ENCODE results near the gene REC8. TPM values are rescaled to one million over a fixed set of nuclear protein-coding genes. Genes with fewer than 3 reads are reported as not detected.
A peak's percentile ranks its signal among the peaks of the same experiment; 100 is the strongest.

REC8 gene
- total and polyA plus RNA-seq, 11 donors, result 0.32 to 25.3 (median 4.4) TPM

DNA sequence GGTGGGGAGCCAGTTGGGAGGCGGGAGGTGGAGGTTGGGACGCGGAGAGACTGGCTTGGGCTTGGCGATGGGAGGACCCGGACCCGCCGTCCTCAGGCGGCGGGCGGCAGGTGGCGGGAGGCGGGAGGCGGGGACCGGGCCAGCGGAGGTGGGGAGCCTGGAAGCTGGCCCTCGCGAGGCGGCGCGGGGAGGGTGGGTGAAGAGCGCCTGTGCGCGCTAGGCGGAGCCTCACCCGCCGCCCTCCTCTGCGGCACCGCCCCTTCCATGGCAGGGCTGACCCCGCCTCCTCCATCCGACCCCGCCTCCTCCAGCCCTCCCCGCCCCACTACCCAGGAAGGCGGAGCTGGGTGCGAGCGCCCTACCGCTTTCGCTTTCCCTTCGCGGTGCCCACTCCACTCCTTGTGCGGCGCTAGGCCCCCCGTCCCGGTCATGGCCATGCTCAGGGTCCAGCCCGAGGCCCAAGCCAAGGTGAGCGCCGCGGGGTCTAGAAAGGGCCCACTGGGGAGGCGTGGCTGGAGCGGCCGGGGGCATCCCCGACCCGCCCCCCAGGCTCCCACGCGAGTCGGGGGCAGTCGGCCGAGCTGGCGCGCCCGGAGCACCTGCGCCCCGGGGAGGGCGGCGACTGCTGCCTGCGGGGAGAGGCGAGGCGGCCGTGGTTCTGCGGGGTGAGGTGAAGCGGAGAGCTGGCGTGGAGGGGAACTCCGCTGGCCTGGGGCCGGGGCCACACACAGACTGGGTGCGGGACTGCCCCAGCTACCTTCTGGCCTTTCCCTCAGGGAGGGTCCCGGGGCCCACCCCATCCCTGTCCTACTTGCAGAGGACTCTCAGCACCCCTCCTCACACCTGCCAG lies 35.8 kb upstream of the REC8 start, which contains the start of gene PSME1:
PSME1 (plus strand) TSS at position 361 of the 850 bp plus-strand sequence; CDS start at position 430, 69 bp downstream.
- peak within 1 kb of the TSS; percentile 67 to 99 (median 94) for H3K27ac ChIP-seq
- ATAC-seq (peak; percentile 83 to 94 (median 92)), DNase-seq (peak; percentile 95 to 97 (median 96))
- WGBS, 4 donors, result 0 to 1% (median 0%) methylated on average over 1 to 75 of the region's 75 CpGs
- H3K27me3 ChIP-seq, result no peaks in the 10 kb centered on the region
- intact Hi-C loops (cut with DNase I), result no loop called here
- peaks cover 0 to 31% (median 27%) of the 10 kb centered on the region in 9 donors for H3K36me3 ChIP-seq
- TF ChIP-seq, protein P1, sequence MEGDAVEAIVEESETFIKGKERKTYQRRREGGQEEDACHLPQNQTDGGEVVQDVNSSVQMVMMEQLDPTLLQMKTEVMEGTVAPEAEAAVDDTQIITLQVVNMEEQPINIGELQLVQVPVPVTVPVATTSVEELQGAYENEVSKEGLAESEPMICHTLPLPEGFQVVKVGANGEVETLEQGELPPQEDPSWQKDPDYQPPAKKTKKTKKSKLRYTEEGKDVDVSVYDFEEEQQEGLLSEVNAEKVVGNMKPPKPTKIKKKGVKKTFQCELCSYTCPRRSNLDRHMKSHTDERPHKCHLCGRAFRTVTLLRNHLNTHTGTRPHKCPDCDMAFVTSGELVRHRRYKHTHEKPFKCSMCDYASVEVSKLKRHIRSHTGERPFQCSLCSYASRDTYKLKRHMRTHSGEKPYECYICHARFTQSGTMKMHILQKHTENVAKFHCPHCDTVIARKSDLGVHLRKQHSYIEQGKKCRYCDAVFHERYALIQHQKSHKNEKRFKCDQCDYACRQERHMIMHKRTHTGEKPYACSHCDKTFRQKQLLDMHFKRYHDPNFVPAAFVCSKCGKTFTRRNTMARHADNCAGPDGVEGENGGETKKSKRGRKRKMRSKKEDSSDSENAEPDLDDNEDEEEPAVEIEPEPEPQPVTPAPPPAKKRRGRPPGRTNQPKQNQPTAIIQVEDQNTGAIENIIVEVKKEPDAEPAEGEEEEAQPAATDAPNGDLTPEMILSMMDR (IDR thresholded peaks at IDR 0.05), result peak in 3 of 12 donors; percentile 21 to 26 (median 22)
- TF ChIP-seq POLR2A (IDR thresholded peaks at IDR 0.05), result peak in 1 of 2 donors; percentile 79
- H3K9me3 ChIP-seq, result no peaks in the 10 kb centered on the region
- peak within 1 kb of the TSS; percentile 64 to 100 (median 94) for H3K4me3 ChIP-seq
- peaks cover 3 to 75% (median 44%) of the 10 kb centered on the region in 12 donors for H3K4me1 ChIP-seq

DNA sequence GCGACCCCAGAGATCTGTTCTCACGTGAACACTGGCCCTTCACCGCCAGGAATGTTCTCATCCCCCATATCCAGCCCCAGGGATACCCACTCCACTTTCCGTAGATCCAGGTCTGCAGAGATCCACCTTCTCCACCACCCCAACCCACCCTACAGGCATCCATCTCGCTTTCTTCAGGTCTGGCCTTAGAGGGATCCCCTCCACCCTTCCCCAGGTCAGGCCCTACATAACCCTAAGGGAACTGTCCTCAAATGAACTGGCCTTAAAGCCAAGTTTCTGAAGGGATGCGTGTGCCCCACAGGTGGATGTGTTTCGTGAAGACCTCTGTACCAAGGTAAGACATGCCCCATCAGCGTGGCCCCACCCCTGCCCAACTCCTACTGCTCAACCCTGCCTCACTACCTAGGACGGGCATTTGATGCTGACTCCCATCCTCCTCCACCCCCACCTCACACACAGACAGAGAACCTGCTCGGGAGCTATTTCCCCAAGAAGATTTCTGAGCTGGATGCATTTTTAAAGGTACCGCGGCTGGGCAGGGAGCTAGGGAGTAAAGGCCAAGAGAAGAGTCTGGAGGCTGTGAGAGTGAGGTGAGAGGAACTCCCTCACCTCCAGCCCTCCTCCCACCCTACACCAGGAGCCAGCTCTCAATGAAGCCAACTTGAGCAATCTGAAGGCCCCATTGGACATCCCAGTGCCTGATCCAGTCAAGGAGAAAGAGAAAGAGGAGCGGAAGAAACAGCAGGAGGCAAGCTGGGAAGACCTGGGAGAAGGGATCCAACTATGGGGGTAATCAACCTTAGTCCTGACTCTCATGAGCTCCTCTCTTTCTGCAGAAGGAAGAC lies 35.0 kb upstream of the REC8 start:
- Histone ChIP-seq H3K4me1 (peaks cover 3 to 68% (median 40%) of the 10 kb centered on the region in 12 donors), H3K9me3 (no peaks in the 10 kb centered on the region), H3K27me3 (no peaks in the 10 kb centered on the region), H3K36me3 (peaks cover 0 to 31% (median 27%) of the 10 kb centered on the region in 9 donors), H3K4me3 (peak overlapping the region; percentile 64 to 100 (median 94)), H3K27ac (peak overlapping the region; percentile 67 to 99 (median 94))
- WGBS, 4 donors, result 37 to 44% (median 39%) methylated on average over 13 of the region's 13 CpGs
- no peak for DNase-seq
- no peak for ATAC-seq
- intact Hi-C loops (cut with DNase I), result no loop called here
- TF ChIP-seq, protein P1 (IDR thresholded peaks at IDR 0.05), result no peak
- no peak for TF ChIP-seq POLR2A (IDR thresholded peaks at IDR 0.05)

DNA sequence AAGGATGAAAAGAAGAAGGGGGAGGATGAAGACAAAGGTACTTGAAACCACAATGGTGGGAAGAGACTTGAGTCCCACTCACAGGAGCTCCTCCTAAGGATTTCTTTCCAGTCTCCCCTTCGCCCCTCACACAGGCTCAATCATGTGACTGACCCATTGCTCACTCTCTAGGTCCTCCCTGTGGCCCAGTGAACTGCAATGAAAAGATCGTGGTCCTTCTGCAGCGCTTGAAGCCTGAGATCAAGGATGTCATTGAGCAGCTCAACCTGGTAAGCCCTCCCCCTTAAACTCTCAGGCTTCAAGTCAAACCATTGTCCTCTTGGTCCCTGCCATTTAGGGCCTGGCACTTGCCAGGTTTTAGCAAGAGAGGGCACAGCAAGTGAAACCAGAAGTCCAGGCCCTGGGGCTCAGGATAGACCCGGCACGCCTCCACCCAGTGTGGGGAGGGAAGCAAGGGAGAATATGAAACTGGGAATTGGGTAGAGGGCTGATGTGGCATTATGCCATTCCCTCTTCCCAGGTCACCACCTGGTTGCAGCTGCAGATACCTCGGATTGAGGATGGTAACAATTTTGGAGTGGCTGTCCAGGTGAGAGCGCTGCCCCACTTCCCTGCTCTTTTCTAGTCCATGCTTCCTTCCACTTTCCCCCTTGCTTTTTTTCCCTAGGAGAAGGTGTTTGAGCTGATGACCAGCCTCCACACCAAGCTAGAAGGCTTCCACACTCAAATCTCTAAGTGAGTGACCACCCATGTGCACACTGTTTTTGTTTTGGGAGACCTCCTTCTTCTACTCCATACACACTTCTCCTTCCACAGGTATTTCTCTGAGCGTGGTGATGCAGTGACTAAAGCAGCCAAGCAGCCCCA lies 34.1 kb upstream of the REC8 start:
- ATAC-seq (no peak), DNase-seq (no peak)
- Histone ChIP-seq H3K4me1 (peaks cover 3 to 66% (median 37%) of the 10 kb centered on the region in 12 donors), H3K27ac (peak overlapping the region in 5 of 12 donors; percentile 22 to 97 (median 95)), H3K36me3 (peaks cover 0 to 34% (median 27%) of the 10 kb centered on the region in 9 donors), H3K4me3 (peak overlapping the region in 3 of 12 donors; percentile 91 to 99 (median 97)), H3K27me3 (no peaks in the 10 kb centered on the region), H3K9me3 (no peaks in the 10 kb centered on the region)
- WGBS, 4 donors, result 88 to 93% (median 90%) methylated on average over 8 of the region's 8 CpGs
- intact Hi-C loops (cut with DNase I), result no loop called here
- TF ChIP-seq POLR2A (IDR thresholded peaks at IDR 0.05), result no peak
- TF ChIP-seq, protein P1 (IDR thresholded peaks at IDR 0.05), result no peak

Data from heart left ventricle (tissue), 16 donors.